Stimulated activated CD4-positive, alpha-beta T cell treated with anti-CD3 and anti-CD28 coated beads, Interleukin-15, amount 100 ng/mL, for 1 hour (primary cell): ENCODE data around the gene THBD.
"Not testable (repeated sequence)": the region's sequence is repeated elsewhere in the genome, so short reads cannot be mapped to it uniquely, and the experiment has no call there.

Experiments
- DNase-seq, 2 donors: peaks; one replicate each; pipeline ENCODE4 v3.0.0-alpha.2; 2020; ENCODE audit warnings: low read depth in 1 of 2, low spot score in 1 of 2

Gene THBD

GRCh38 chr20:23036371-23036770, 13.1 kb downstream of the THBD start:
- no peak for DNase-seq

GRCh38 chr20:23035731-23036130, 13.7 kb downstream of the THBD start:
- DNase-seq = no peak

DNA sequence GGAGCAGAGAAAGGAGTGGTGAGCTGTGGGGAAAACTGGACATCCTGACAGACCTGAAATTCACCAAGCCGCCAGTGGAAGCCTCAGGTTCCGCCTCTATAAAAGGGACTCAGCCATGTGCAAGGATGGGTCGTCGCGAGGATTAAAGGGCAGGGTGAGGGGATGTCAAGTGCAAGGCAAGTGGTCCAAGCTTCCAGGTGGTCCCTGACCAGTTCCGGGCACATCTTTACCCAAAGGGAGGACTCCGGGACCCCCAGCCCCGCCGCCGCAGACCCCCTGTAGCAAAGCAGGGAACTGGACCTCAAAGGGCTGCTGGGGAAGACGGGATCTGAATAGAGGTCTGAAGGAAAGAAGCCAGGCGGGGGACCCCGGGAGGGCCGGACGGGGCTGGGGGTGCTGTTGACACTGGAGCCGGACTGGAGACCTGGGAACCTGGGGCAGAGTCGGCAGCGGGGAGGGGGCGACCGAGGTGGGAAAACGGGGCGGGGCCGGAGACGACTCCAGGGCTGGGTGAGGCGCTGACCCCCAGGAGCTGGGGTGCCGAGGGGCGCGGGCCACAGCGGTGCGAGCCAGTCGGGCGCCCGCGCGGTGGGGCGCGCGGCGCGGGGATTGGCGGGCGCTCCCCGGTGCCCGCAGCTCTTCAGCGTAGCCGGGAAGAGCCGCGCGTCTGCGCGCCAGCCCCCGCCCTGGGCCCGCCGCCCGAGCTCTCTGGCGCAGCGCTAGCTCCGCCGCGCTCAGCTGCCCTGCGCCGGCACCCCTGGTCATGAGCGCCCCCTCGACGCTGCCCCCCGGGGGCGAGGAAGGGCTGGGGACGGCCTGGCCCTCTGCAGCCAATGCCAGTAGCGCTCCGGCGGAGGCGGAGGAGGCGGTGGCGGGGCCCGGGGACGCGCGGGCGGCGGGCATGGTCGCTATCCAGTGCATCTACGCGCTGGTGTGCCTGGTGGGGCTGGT, 14.5 kb downstream of the THBD start, which contains the start of gene SSTR4:
TSS of gene SSTR4 (plus strand) at position 592 of the 951 bp plus-strand sequence. CDS start at position 764, 172 bp downstream.
- DNase-seq = no peak

GRCh38 chr20:23033918-23034317, 15.6 kb downstream of the THBD start:
- no peak for DNase-seq

DNA sequence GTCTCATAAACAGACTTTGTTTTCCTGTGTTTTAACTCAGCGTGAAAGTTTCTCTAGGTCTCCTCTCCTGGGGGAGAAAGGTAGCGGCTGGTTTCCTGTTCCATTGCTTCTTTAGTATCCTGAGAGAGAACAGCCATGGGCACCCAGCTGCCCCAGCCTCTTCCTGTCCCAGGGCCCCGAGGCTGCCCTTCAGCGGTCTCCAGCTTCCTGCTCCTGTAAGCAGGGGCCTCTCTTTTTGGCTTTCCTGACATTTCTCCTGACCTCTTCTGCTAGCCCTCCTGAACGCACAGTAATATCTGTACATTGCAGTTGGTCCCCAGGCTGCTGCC, 16.8 kb downstream of the THBD start:
- no peak for DNase-seq

DNA sequence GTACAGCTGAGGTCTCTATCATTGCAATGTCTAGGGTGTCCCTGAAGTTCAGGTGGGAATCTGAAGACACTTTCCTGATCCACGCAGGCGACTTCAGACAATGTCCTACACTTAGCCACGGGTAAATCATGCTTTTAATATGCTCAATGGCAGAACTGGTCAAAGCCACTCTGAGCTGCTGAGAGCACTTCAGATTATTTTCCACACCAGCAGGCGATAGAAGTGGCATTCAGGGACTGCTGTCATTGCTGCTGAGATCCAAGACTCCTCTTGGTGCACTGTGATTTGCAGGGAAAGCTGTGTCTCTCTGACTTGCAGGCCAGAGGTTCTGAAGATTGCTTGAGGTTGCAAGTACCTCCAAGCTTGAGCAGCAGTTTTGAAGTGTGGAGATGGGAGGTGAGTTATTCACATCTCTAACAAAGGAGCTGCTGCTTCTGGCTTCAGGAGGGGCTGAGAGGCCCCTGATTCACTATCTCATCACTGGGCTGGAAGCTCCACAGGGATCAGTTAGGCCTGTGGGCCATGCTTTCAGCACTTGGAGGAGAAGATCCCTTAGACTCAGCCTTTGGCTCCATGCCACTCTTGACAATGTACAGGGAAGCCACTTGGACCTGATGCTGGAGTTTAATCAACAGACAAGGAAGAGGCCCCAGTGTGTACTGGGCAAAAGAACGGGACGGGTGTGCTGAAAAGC, 17.3 kb downstream of the THBD start:
- no peak for DNase-seq

GRCh38 chr20:23031346-23031745, 18.1 kb downstream of the THBD start:
- no peak for DNase-seq

GRCh38 chr20:23029324-23029723, 20.1 kb downstream of the THBD start:
- DNase-seq = no peak

DNA sequence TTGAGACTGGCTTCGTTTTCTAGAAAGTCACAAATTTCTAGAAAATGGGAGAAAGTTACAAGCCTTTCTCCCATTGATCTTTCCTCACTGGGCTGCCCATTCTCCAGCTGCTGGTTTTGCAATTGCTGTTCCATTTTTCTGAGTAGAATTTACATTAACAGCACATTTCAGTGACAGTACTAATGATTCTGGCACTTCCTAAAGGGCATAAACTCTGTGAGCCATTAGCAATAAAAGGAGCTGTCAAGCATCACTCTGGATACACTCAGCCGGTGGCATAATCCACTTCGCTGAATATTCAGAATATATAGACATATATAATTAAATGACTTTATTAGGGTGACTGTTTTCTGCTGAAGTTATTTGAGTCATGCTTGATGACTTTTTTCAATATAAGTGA, 21.1 kb downstream of the THBD start:
- no peak for DNase-seq

GRCh38 chr20:23027721-23028120, 21.8 kb downstream of the THBD start:
- no peak for DNase-seq

DNA sequence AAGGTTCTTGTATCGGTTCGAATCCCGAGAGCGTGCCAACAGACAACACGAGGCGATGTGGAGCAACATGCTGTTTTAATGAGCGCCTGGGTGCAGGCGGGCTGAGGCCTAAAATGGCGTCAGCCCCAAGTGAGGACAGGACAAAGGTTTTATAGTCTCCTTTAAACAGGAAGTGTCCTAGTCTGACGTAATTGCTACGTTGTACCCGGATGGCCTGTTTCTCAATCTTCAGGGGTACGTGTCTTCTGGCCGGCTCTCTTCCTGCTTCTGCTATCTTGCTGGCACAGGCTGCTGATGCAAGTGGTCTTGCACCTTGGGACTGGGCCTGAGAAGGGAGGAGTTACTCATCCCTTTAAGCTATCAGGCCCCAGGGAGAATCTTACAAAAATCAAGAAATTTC, 24.0 kb downstream of the THBD start:
- not testable (repeated sequence) for DNase-seq

DNA sequence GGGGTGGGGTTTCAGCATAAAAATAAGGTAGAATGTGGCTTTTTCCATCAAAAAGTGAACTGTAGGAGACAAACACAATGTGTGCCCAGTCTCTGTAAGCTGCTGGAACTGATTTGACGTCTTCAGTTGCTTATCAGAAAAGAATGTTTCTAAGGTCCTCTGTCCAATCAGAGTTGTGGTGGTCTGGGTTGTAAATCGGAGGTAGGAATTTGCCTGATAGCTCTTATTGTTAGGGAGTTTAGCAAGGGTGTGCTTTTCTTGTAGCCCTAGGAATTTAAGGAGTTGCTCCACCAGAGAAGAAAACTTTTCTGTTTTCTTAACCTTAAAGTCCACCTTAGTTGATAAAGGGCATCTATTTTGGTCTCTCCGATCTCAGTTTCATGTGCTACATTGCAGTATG, 24.8 kb downstream of the THBD start:
- DNase-seq = no peak

DNA sequence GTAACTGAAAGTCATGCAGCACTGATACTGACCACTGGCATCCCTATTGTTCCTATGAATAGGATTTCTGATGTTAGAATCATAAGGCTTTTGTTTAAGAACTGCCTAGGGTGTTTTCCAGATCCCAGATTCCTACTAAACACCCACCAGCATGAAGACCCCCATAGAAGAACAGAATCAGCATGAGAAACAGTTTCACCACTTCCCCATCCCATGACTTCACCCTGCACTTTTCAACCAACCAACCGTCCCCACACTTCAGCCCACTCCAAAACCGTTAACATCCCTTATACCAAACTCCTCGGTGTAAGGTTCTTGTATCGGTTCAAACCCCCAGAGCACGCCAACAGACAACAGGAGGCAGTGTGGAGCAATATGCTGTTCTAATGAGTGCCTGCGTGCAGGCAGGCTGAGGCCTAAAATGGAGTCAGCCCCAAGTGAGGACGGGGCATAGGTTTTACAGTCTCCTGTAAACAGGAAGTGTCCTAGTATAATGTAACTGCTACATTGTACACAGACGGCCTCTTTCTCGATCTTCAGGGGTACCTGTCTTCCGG, 25.8 kb downstream of the THBD start:
- DNase-seq = no peak

- no peak for DNase-seq
These were observed 26.6 kb downstream of the THBD start for GRCh38 chr20:23022849-23023248.

DNA sequence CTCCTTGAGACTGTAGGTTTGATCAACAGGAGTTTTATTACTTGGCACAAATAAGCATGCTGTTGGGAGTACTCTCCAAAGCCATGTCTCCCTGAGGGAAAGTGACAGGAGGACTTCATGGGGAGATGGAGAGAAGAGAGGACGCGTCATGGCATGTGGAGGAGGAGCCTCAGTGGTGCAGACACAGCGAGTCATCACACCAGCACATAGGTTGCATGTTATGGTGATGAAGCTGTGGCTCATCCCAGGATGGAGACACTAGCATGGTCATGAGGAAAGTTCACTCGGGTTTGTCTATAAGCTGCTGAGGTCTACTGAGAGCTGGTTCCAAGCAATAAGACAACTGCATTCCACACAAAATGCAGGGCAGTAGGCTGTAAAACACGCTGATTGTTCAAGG, 27.5 kb downstream of the THBD start:
- DNase-seq = no peak

GRCh38 chr20:23021541-23021940, 27.9 kb downstream of the THBD start:
- no peak for DNase-seq

DNA sequence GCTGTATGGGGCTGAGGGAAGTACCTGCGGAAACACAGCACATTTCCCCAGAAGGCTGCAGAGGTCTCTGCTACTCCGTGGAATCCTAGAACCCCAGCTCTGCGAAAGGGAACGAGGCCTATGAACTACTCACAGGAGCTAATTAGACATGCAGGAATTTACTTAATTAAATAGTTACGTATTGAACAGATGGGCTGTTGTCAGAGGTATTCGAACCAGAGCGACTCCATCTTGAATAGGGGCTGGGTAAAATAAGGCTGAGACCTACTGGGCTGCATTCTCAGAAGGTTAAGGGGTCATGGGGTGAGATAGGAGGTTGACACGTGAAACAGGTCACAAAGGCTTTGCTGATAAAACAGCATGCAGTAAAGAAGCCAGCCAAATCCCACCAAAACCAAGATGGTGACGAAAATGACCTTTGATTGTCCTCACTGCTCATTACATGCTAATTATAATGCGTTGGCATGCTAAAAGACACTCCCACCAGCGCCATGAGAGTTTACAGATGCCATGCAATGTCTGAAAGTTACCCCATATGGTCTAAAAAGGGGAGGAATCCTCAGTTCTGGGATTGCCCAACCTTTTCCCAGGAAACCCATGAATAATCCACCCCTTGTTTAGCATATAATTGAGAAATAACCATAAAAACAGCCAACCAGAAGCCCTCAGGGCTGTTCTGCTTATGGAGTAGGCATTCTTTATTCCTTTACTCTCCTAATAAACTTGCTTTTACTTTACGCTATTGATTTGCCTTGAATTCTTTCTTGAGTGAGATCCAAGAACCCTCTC, 29.0 kb downstream of the THBD start:
- DNase-seq = no peak

GRCh38 chr20:23019403-23019802, 30.1 kb downstream of the THBD start:
- DNase-seq = no peak

DNA sequence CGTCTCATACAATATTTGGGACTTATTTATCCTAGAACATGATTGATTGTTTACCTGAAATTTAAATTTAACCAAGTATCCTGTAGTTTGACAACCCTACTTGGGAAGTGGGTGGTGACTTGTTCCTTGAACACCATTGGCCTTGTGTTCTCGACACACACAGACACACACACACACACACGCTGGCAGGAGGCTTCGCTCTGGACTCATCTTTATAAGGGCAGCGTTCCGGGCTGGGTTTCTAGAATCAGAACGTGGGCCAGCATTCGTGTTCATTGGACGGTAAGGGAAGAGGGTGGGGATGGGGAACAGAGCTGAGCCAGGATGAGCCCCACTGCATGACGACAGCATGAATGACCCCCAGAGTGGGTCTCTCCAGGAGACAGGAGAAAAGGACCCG, 30.5 kb downstream of the THBD start:
- no peak for DNase-seq

GRCh38 chr20:23018432-23018831, 31.0 kb downstream of the THBD start:
- DNase-seq = no peak

DNA sequence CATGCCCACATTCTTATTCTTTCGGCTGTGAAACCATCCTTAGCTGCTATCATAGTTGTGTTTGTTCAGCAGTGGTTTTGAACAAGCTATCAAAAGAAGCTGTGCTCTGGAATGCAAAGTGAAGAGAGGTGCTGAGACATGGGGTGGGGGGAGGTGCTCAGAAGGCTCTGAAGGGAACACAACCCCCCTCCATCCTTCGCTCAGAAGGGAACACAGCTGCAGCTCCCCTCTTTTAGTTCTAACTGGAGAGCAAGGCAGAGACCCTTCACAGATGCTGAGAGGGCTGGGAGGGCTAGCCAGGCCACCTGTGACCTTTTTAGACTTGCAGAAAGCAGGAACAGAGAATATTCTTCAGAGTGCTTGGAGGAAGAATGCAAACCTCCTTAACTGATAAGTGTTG, 32.0 kb downstream of the THBD start:
- no peak for DNase-seq
